ENCODE measurements around the gene MCM5. TPM values are rescaled to one million over a fixed set of nuclear protein-coding genes. Genes with fewer than 3 reads are reported as not detected.

MCM5 gene
- total and polyA plus RNA-seq, 4 donors = 6.7 to 104 (median 8.8) TPM

GRCh38 chr22:35432228-35432905 is 32.4 kb downstream of the MCM5 start:
- peaks cover 0 to 7% (median 2%) of the 10 kb centered on the region in 4 donors for H3K9me3 ChIP-seq (ENCODE audit: control insufficient read depth in 4 of 4, low read length in 3 of 4)
- DNase-seq (ENCODE audit: low spot score) = no peak
- no peak overlapping the region for H3K27ac ChIP-seq (ENCODE audit: low read depth in 1 of 2, low read length in 2 of 2)
- no peak overlapping the region for H3K9ac ChIP-seq (ENCODE audit: low read depth in 1 of 2, low read length in 2 of 2)
- peaks cover 0 to 1% (median 0%) of the 10 kb centered on the region in 4 donors for H3K36me3 ChIP-seq (ENCODE audit: control insufficient read depth in 4 of 4, insufficient read depth in 3 of 4, low read depth in 1 of 4, low read length in 3 of 4)
- no peak for TF ChIP-seq TAF1 (conservative IDR thresholded peaks at IDR 0.05)
- no peak for TF ChIP-seq GABPA (IDR thresholded peaks at IDR 0.05 in 1 of 2, conservative IDR thresholded peaks at IDR 0.05 in 1 of 2)
- TF ChIP-seq JUND (IDR thresholded peaks at IDR 0.05) = no peak
- no peak for TF ChIP-seq EGR1 (IDR thresholded peaks at IDR 0.05; ENCODE audit: low read depth in 2 of 2)
- TF ChIP-seq RXRA (IDR thresholded peaks at IDR 0.05) = no peak
- TF ChIP-seq REST (IDR thresholded peaks at IDR 0.05) = no peak
- no peak for TF ChIP-seq YY1 (IDR thresholded peaks at IDR 0.05)
- TF ChIP-seq FOXA2 (IDR thresholded peaks at IDR 0.05) = no peak
- no peak for TF ChIP-seq FOXA1 (IDR thresholded peaks at IDR 0.05)
- TF ChIP-seq HNF4A (conservative IDR thresholded peaks at IDR 0.05) = no peak
- TF ChIP-seq NR2F2 (IDR thresholded peaks at IDR 0.05) = no peak
- no peak for TF ChIP-seq ATF3 (IDR thresholded peaks at IDR 0.05)
- TF ChIP-seq ZBTB33 (IDR thresholded peaks at IDR 0.05) = no peak
- TF ChIP-seq HNF4G (IDR thresholded peaks at IDR 0.05) = no peak
- TF ChIP-seq RAD21 (IDR thresholded peaks at IDR 0.05) = no peak
- TF ChIP-seq, protein P1, sequence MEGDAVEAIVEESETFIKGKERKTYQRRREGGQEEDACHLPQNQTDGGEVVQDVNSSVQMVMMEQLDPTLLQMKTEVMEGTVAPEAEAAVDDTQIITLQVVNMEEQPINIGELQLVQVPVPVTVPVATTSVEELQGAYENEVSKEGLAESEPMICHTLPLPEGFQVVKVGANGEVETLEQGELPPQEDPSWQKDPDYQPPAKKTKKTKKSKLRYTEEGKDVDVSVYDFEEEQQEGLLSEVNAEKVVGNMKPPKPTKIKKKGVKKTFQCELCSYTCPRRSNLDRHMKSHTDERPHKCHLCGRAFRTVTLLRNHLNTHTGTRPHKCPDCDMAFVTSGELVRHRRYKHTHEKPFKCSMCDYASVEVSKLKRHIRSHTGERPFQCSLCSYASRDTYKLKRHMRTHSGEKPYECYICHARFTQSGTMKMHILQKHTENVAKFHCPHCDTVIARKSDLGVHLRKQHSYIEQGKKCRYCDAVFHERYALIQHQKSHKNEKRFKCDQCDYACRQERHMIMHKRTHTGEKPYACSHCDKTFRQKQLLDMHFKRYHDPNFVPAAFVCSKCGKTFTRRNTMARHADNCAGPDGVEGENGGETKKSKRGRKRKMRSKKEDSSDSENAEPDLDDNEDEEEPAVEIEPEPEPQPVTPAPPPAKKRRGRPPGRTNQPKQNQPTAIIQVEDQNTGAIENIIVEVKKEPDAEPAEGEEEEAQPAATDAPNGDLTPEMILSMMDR (IDR thresholded peaks at IDR 0.05; ENCODE audit: low read depth, low read length, missing input control) = no peak
- no peak for TF ChIP-seq MAX (IDR thresholded peaks at IDR 0.05)
- no peak for TF ChIP-seq SP1 (IDR thresholded peaks at IDR 0.05)
- H3K27me3 ChIP-seq (ENCODE audit: control insufficient read depth in 4 of 4, insufficient read depth in 4 of 4, low read length in 3 of 4) = no peaks in the 10 kb centered on the region
- WGBS = 98% methylated on average over 13 of the region's 13 CpGs
- H3K4me1 ChIP-seq (ENCODE audit: control insufficient read depth in 4 of 4, insufficient read depth in 4 of 4, low read length in 3 of 4) = peaks cover 0 to 13% (median under 1%) of the 10 kb centered on the region in 4 donors
- no peak overlapping the region for H3K4me3 ChIP-seq (ENCODE audit: low read depth in 1 of 3, low read length in 3 of 3)

All from liver (tissue), 9 donors.